Measurements from ENCODE around the gene TAGLN.

DNA sequence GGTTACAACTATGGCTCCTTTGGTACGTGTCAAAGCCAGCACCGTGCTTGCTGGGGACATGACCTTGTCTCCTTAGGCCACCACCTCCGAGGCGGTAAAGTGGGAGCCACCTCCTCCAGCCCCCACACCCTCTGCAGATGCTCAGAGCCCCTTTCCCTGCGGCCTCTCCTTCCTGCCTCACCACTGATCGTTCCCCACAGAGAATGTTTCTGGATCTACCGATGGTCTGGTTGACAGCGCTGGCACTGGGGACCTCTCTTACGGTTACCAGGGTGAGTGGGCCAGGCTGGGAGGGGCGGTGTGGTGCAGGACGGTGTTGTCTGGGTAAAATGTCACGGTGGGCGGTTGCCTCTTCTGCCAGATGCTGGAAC lies 11.8 kb upstream of the TAGLN start:
- TF ChIP-seq, protein P1, sequence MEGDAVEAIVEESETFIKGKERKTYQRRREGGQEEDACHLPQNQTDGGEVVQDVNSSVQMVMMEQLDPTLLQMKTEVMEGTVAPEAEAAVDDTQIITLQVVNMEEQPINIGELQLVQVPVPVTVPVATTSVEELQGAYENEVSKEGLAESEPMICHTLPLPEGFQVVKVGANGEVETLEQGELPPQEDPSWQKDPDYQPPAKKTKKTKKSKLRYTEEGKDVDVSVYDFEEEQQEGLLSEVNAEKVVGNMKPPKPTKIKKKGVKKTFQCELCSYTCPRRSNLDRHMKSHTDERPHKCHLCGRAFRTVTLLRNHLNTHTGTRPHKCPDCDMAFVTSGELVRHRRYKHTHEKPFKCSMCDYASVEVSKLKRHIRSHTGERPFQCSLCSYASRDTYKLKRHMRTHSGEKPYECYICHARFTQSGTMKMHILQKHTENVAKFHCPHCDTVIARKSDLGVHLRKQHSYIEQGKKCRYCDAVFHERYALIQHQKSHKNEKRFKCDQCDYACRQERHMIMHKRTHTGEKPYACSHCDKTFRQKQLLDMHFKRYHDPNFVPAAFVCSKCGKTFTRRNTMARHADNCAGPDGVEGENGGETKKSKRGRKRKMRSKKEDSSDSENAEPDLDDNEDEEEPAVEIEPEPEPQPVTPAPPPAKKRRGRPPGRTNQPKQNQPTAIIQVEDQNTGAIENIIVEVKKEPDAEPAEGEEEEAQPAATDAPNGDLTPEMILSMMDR (IDR thresholded peaks at IDR 0.05 in 8 of 11, conservative IDR thresholded peaks at IDR 0.05 in 3 of 11), result no peak
- TF ChIP-seq POLR2AphosphoS5 (IDR thresholded peaks at IDR 0.05), result no peak
